Neural cell (in vitro differentiated cells): ENCODE results near the gene ADAMTS2. TPM values are rescaled to one million over a fixed set of nuclear protein-coding genes. Genes with fewer than 3 reads are reported as not detected.

ENCODE experiments used
- H2AFZ ChIP-seq: fragments of 200-600, 300-800 bp; sonication (generic), shearing (Covaris generic); 2 replicates; pipeline ENCODE4 v1.6.0; 2014; ENCODE audit warnings: low read depth, mild to moderate bottlenecking, antibody characterized with exemption, low read length, moderate library complexity
- H3F3A ChIP-seq: fragments of 200-600 bp; shearing (Covaris generic); 2 replicates; pipeline ENCODE4 v1.6.1; 2016; ENCODE audit warnings: mild to moderate bottlenecking, moderate library complexity, mixed read lengths, antibody characterized with exemption, low read length; ENCODE audit not compliant: insufficient read depth, poor library complexity, severe bottlenecking
- H3K27ac ChIP-seq: fragments of 200-600, 300-800 bp; sonication (generic), shearing (Covaris generic); 2 replicates; pipeline ENCODE4 v1.5.1; 2014; ENCODE audit warnings: mild to moderate bottlenecking, low read length, moderate library complexity
- H3K27me3 ChIP-seq: fragments of 300-800, 200-600 bp; sonication (generic), shearing (Covaris generic); 2 replicates; pipeline ENCODE4 v1.6.0; 2014; ENCODE audit warnings: mild to moderate bottlenecking, low read depth, low read length, moderate library complexity; ENCODE audit not compliant: insufficient read depth
- H3K36me3 ChIP-seq: fragments of 300-800, 200-600 bp; sonication (generic), shearing (Covaris generic); 2 replicates; pipeline ENCODE4 v1.5.1; 2014; ENCODE audit warnings: mild to moderate bottlenecking, antibody characterized with exemption, low read length, moderate library complexity; ENCODE audit not compliant: insufficient read depth
- H3K4me2 ChIP-seq: fragments of 300-800, 200-600 bp; sonication (generic), shearing (Covaris generic); 2 replicates; pipeline ENCODE4 v1.6.0; 2014; ENCODE audit warnings: mild to moderate bottlenecking, low read length
- H3K4me3 ChIP-seq: fragments of 300-800, 200-600 bp; sonication (generic), shearing (Covaris generic); 2 replicates; pipeline ENCODE4 v1.5.1; 2014; ENCODE audit warnings: mild to moderate bottlenecking, low read length, moderate library complexity
- H3K79me2 ChIP-seq: fragments of 200-600 bp; shearing (Covaris generic); replicated peaks from 2 replicates; pipeline ENCODE4 v1.6.0; 2014; ENCODE audit warnings: mild to moderate bottlenecking, low read length, moderate library complexity; ENCODE audit not compliant: insufficient read depth
- H3K9ac ChIP-seq: fragments of 300-800, 200-600 bp; sonication (generic), shearing (Covaris generic); 2 replicates; pipeline ENCODE4 v1.6.1; 2016; ENCODE audit warnings: mild to moderate bottlenecking, low read length, mixed read lengths
- H3K9me2 ChIP-seq: fragments of 200-600 bp; shearing (Covaris generic); 2 replicates; pipeline ENCODE4 v1.6.1; 2016; ENCODE audit warnings: mild to moderate bottlenecking, low read length, mixed read lengths; ENCODE audit not compliant: insufficient read depth
- H3K9me3 ChIP-seq: fragments of 200-600, 300-800 bp; sonication (generic), shearing (Covaris generic); 2 replicates; pipeline ENCODE4 v1.6.1; 2016; ENCODE audit warnings: mild to moderate bottlenecking, mixed run types, low read length, moderate library complexity, mixed read lengths
- H4K20me1 ChIP-seq: fragments of 200-600 bp; shearing (Covaris generic); 2 replicates; pipeline ENCODE4 v1.6.1; 2016; ENCODE audit warnings: mild to moderate bottlenecking, mixed run types; ENCODE audit not compliant: insufficient read depth
- EP300 ChIP-seq: fragments of 450-650 bp; conservative IDR thresholded peaks from 2 replicates; pipeline ENCODE4 v1.6.1; 2014; ENCODE audit warnings: antibody characterized with exemption, mild to moderate bottlenecking, moderate library complexity; ENCODE audit not compliant: poor library complexity, severe bottlenecking
- EZH2 ChIP-seq: fragments of 200-600, 300-800 bp; shearing (Covaris generic), sonication (generic); IDR thresholded peaks from 2 replicates; pipeline ENCODE4 v1.6.1; 2014; ENCODE audit warnings: antibody characterized with exemption, low read length, borderline replicate concordance, mild to moderate bottlenecking; ENCODE audit not compliant: insufficient read depth, poor library complexity, severe bottlenecking
- MXI1 ChIP-seq: fragments of 450-650 bp; conservative IDR thresholded peaks from 2 replicates; pipeline ENCODE4 v1.6.1; 2014; ENCODE audit warnings: antibody characterized with exemption, mild to moderate bottlenecking; ENCODE audit not compliant: poor library complexity, severe bottlenecking
- POLR2AphosphoS5 ChIP-seq: IDR thresholded peaks from 2 replicates; pipeline ENCODE4 v1.6.1; 2012
- RAD21 ChIP-seq: fragments of 450-650 bp; conservative IDR thresholded peaks from 2 replicates; pipeline ENCODE4 v1.6.1; 2014; ENCODE audit warnings: antibody characterized with exemption, mild to moderate bottlenecking, moderate library complexity
- SMC3 ChIP-seq: fragments of 450-650 bp; conservative IDR thresholded peaks from 2 replicates; pipeline ENCODE4 v1.6.1; 2014; ENCODE audit warnings: antibody characterized with exemption, mild to moderate bottlenecking, moderate library complexity; ENCODE audit not compliant: poor library complexity
- TAF1 ChIP-seq: IDR thresholded peaks from 2 replicates; pipeline ENCODE4 v1.6.1; 2012; ENCODE audit warnings: low read depth
- polyA plus RNA-seq: library from polyadenylated mRNA; depleted of rRNA; stranded (reverse); fragments of >200 nt; gene quantifications from 2 replicates; pipeline ENCODE4 v1.2.3, GENCODE V29; 2014
- TF ChIP-seq, protein P1 (sequence below): IDR thresholded peaks from 2 replicates; pipeline ENCODE4 v1.6.1; 2012; ENCODE audit warnings: borderline replicate concordance
- TF ChIP-seq, protein P2 (sequence below): fragments of 450-650 bp; IDR thresholded peaks from 2 replicates; pipeline ENCODE4 v1.5.1; 2014; ENCODE audit warnings: antibody characterized with exemption, mild to moderate bottlenecking, moderate library complexity; ENCODE audit not compliant: poor library complexity, severe bottlenecking

The ADAMTS2 gene
- polyA plus RNA-seq, 1 donor from 2014 or later = 0.61 TPM

DNA sequence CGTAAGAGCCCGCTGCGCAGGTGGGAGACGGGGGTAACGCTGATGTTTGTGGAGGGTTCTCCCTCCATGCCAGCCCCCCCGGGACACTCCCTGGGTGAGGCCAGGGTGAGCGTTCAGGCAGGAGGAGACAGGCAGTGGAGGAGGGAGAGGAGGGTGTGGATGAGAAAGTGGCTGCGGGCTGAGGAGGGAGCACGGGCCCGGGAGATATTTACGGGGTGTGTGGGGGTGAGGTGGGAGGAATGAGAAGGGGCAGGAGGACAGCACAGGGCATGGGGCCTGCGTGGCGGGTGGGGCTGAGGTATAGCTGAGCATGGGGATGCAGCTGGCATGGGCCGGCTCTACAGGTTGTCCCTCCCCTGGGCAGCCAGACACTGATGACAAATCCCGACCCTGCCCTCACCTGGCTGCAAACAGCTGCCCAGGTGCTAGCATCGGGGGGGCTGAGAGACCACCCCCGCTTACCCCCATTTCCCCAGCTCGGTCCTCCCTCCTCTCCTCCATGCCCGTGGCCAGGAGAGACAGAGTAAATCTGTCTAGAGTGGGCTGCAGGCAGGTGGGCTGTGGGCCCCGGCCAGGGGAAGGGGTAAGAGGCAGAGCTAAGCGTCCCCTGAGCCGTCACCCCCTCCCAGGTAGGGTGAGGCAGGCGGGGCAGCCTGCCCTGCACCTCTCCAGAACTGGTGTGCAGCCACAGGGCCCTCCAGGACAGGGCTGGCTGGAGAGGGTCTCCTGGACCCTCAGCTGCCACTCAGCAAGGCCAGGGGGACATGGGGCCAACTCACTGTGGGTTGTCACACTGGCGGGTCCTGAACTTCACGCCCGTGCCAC is 205.9 kb downstream of the ADAMTS2 start:
- Histone ChIP-seq H3K4me3 (no peak overlapping the region), H3K36me3 (no peaks in the 10 kb centered on the region), H2AFZ (no peak overlapping the region), H3K27ac (no peak overlapping the region), H3K9me3 (no peaks in the 10 kb centered on the region), H3K79me2 (no peaks in the 10 kb centered on the region), H3K9me2 (no peaks in the 10 kb centered on the region), H3K9ac (no peak overlapping the region), H4K20me1 (no peaks in the 10 kb centered on the region), H3F3A (no peaks in the 10 kb centered on the region), H3K4me2 (no peak overlapping the region), H3K27me3 (no peaks in the 10 kb centered on the region)
- TF ChIP-seq TAF1 = no peak
- no peak for TF ChIP-seq EP300
- TF ChIP-seq MXI1 = no peak
- no peak for TF ChIP-seq EZH2
- TF ChIP-seq SMC3 = no peak
- TF ChIP-seq POLR2AphosphoS5 = no peak
- no peak for TF ChIP-seq RAD21
- TF ChIP-seq, protein P1, sequence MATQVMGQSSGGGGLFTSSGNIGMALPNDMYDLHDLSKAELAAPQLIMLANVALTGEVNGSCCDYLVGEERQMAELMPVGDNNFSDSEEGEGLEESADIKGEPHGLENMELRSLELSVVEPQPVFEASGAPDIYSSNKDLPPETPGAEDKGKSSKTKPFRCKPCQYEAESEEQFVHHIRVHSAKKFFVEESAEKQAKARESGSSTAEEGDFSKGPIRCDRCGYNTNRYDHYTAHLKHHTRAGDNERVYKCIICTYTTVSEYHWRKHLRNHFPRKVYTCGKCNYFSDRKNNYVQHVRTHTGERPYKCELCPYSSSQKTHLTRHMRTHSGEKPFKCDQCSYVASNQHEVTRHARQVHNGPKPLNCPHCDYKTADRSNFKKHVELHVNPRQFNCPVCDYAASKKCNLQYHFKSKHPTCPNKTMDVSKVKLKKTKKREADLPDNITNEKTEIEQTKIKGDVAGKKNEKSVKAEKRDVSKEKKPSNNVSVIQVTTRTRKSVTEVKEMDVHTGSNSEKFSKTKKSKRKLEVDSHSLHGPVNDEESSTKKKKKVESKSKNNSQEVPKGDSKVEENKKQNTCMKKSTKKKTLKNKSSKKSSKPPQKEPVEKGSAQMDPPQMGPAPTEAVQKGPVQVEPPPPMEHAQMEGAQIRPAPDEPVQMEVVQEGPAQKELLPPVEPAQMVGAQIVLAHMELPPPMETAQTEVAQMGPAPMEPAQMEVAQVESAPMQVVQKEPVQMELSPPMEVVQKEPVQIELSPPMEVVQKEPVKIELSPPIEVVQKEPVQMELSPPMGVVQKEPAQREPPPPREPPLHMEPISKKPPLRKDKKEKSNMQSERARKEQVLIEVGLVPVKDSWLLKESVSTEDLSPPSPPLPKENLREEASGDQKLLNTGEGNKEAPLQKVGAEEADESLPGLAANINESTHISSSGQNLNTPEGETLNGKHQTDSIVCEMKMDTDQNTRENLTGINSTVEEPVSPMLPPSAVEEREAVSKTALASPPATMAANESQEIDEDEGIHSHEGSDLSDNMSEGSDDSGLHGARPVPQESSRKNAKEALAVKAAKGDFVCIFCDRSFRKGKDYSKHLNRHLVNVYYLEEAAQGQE = no peak
- TF ChIP-seq, protein P2, sequence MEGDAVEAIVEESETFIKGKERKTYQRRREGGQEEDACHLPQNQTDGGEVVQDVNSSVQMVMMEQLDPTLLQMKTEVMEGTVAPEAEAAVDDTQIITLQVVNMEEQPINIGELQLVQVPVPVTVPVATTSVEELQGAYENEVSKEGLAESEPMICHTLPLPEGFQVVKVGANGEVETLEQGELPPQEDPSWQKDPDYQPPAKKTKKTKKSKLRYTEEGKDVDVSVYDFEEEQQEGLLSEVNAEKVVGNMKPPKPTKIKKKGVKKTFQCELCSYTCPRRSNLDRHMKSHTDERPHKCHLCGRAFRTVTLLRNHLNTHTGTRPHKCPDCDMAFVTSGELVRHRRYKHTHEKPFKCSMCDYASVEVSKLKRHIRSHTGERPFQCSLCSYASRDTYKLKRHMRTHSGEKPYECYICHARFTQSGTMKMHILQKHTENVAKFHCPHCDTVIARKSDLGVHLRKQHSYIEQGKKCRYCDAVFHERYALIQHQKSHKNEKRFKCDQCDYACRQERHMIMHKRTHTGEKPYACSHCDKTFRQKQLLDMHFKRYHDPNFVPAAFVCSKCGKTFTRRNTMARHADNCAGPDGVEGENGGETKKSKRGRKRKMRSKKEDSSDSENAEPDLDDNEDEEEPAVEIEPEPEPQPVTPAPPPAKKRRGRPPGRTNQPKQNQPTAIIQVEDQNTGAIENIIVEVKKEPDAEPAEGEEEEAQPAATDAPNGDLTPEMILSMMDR = no peak

DNA sequence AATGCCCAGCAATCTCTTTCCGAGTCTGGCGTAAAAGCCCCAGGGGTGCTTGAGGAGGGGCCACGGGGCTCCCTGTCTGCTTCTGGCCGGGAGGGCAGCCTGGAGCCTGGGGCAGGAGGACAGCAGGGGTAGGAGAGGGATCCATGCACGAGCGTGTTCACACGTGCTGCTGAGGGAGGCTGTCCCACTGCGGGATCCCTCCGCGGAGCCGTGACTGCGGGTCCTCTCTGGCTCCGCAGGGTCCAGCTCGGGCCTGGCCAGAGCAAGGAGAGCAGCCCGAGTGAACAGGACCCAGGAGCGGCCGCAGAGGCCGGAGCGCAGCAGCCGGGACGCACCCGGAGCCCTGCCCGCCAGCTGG is 206.7 kb downstream of the ADAMTS2 start:
- H3K4me2 ChIP-seq = no peak overlapping the region
- no peaks in the 10 kb centered on the region for H3K9me2 ChIP-seq
- H3K4me3 ChIP-seq = no peak overlapping the region
- no peak overlapping the region for H2AFZ ChIP-seq
- H4K20me1 ChIP-seq = no peaks in the 10 kb centered on the region
- H3F3A ChIP-seq = no peaks in the 10 kb centered on the region
- H3K36me3 ChIP-seq = no peaks in the 10 kb centered on the region
- TF ChIP-seq, protein P1 = no peak
- TF ChIP-seq SMC3 (no peak), EP300 (no peak), RAD21 (no peak), EZH2 (no peak), MXI1 (no peak)
- TF ChIP-seq, protein P2 = no peak
- H3K27me3 ChIP-seq = no peaks in the 10 kb centered on the region
- H3K9ac ChIP-seq = no peak overlapping the region
- no peaks in the 10 kb centered on the region for H3K79me2 ChIP-seq
- no peak overlapping the region for H3K27ac ChIP-seq
- no peaks in the 10 kb centered on the region for H3K9me3 ChIP-seq
